ENCODE data around the gene TAF1D. TPM values are rescaled to one million over a fixed set of nuclear protein-coding genes. Genes with fewer than 3 reads are reported as not detected.
A peak's percentile ranks its signal among the peaks of the same experiment; 100 is the strongest.
"Not testable (repeated sequence)": the region's sequence is repeated elsewhere in the genome, so short reads cannot be mapped to it uniquely, and the experiment has no call there.

TAF1D gene
- total RNA-seq, 3 donors from 2014 or later (not counting 1 experiment from before 2014, with no cell fraction given): 76.3 to 110 (median 109) TPM

DNA sequence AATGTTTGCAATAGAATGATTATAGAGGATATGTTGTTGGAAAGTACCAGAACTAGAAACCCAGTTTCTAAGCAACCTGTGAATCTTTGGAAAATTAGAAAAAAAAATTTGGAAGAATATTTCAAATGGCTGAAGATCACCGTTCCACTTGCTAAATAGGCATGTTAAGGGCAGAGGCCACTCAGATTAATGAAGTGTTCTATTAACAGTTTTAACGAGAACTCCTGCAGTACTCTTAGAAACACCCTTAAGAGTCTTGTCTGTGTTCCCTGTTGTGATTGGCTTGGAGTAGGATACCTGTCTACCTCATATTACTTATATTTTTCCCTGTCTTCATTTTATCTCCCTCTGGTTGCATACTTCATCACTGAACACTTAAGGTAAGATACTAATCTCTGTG lies 4.8 kb upstream of the TAF1D start:
- Mint-ChIP-seq H3K36me3 (no peaks in the 10 kb centered on the region), H3K9me3 (no peaks in the 10 kb centered on the region), H3K4me1 (peaks cover 11 to 28% of the 10 kb centered on the region in 2 donors), H3K27ac (no peak overlapping the region), H3K4me3 (no peak overlapping the region), H3K27me3 (ENCODE audit: low read depth in 2 of 2) (no peaks in the 10 kb centered on the region)
- Histone ChIP-seq H3K9me3 (ENCODE audit: control insufficient read depth, insufficient read depth, low read length) (no peaks in the 10 kb centered on the region), H3K4me3 (ENCODE audit: low read length) (no peak overlapping the region), H3K36me3 (ENCODE audit: control insufficient read depth, insufficient read depth, low read length) (peaks cover 6% of the 10 kb centered on the region), H3K27me3 (ENCODE audit: control insufficient read depth, insufficient read depth, low read length) (no peaks in the 10 kb centered on the region), H3K4me1 (ENCODE audit: control insufficient read depth, insufficient read depth, low read length) (peaks cover 9% of the 10 kb centered on the region), H3K27ac (ENCODE audit: low read length) (no peak overlapping the region)
- TF ChIP-seq, protein P1, sequence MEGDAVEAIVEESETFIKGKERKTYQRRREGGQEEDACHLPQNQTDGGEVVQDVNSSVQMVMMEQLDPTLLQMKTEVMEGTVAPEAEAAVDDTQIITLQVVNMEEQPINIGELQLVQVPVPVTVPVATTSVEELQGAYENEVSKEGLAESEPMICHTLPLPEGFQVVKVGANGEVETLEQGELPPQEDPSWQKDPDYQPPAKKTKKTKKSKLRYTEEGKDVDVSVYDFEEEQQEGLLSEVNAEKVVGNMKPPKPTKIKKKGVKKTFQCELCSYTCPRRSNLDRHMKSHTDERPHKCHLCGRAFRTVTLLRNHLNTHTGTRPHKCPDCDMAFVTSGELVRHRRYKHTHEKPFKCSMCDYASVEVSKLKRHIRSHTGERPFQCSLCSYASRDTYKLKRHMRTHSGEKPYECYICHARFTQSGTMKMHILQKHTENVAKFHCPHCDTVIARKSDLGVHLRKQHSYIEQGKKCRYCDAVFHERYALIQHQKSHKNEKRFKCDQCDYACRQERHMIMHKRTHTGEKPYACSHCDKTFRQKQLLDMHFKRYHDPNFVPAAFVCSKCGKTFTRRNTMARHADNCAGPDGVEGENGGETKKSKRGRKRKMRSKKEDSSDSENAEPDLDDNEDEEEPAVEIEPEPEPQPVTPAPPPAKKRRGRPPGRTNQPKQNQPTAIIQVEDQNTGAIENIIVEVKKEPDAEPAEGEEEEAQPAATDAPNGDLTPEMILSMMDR (IDR thresholded peaks at IDR 0.05): no peak
- no peak for ATAC-seq
- 67% methylated on average over 1 of the region's 2 CpGs for WGBS (ENCODE audit: insufficient coverage)
- intact Hi-C loops (cut with micrococcal nuclease): no loop called here
- no peak for DNase-seq

GRCh38 chr11:93745005-93745755 lies 3.9 kb upstream of the TAF1D start:
- H3K9me3 Mint-ChIP-seq; H3K36me3 ChIP-seq (ENCODE audit: control insufficient read depth, insufficient read depth, low read length); H3K27me3 Mint-ChIP-seq (ENCODE audit: low read depth in 2 of 2); H3K27ac ChIP-seq (ENCODE audit: low read length); H3K36me3 Mint-ChIP-seq; H3K4me3 Mint-ChIP-seq; H3K9me3 ChIP-seq (ENCODE audit: control insufficient read depth, insufficient read depth, low read length); DNase-seq; intact Hi-C loops (cut with micrococcal nuclease); H3K27me3 ChIP-seq (ENCODE audit: control insufficient read depth, insufficient read depth, low read length); H3K4me3 ChIP-seq (ENCODE audit: low read length); ATAC-seq: not testable (repeated sequence)
- Mint-ChIP-seq H3K4me1 (peaks cover 21 to 36% of the 10 kb centered on the region in 2 donors), H3K27ac (peak overlapping the region in 1 of 2 donors; percentile 2)
- H3K4me1 ChIP-seq (ENCODE audit: control insufficient read depth, insufficient read depth, low read length): peaks cover 11% of the 10 kb centered on the region
- 77% methylated on average over 9 of the region's 12 CpGs for WGBS (ENCODE audit: insufficient coverage)

- Mint-ChIP-seq H3K27ac (peak overlapping the region in 1 of 2 donors; percentile 2), H3K9me3 (no peaks in the 10 kb centered on the region), H3K4me1 (peaks cover 26 to 42% of the 10 kb centered on the region in 2 donors), H3K4me3 (no peak overlapping the region), H3K27me3 (ENCODE audit: low read depth in 2 of 2) (no peaks in the 10 kb centered on the region), H3K36me3 (no peaks in the 10 kb centered on the region)
- TF ChIP-seq, protein P1 (IDR thresholded peaks at IDR 0.05): no peak
- Histone ChIP-seq H3K4me3 (ENCODE audit: low read length) (no peak overlapping the region), H3K27ac (ENCODE audit: low read length) (no peak overlapping the region), H3K36me3 (ENCODE audit: control insufficient read depth, insufficient read depth, low read length) (peaks cover 3% of the 10 kb centered on the region), H3K27me3 (ENCODE audit: control insufficient read depth, insufficient read depth, low read length) (no peaks in the 10 kb centered on the region), H3K4me1 (ENCODE audit: control insufficient read depth, insufficient read depth, low read length) (peaks cover 16% of the 10 kb centered on the region), H3K9me3 (ENCODE audit: control insufficient read depth, insufficient read depth, low read length) (no peaks in the 10 kb centered on the region)
- intact Hi-C loops (cut with micrococcal nuclease): loop anchor here (5.0 kb wide), 1 partner anchor 383 kb away; the partner anchor contains the start of gene PANX1
- no peak for DNase-seq
- no peak for ATAC-seq
- 85% methylated on average over 7 of the region's 7 CpGs for WGBS (ENCODE audit: insufficient coverage)
Observed at GRCh38 chr11:93744669-93745004, 3.3 kb upstream of the TAF1D start.

DNA sequence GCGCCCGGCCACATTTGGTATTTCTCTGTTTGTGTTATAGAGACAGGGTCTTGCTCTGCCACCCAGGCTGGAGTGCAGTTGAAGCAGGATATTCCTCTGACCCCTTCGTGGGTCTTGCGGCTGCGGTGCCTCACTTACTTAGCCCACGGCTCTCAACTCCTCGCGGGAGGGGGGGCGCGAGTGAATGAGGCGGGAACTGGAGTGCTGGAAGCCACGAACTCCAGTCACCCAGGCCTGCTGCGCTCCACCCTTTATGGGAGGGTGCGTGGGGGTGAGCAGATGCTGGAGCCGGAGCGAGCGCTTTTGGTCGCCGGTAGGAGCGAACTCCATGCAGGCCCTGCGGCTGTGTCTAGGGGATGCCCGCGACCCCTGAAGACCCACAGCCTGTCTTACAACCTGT lies 2.0 kb upstream of the TAF1D start:
- Mint-ChIP-seq H3K9me3 (no peaks in the 10 kb centered on the region), H3K4me1 (peaks cover 40 to 55% of the 10 kb centered on the region in 2 donors), H3K4me3 (peak overlapping the region; percentile 98), H3K36me3 (no peaks in the 10 kb centered on the region), H3K27ac (peak overlapping the region; percentile 51 to 69), H3K27me3 (ENCODE audit: low read depth in 2 of 2) (no peaks in the 10 kb centered on the region)
- H3K4me3 ChIP-seq (ENCODE audit: low read length): no peak overlapping the region
- H3K9me3 ChIP-seq (ENCODE audit: control insufficient read depth, insufficient read depth, low read length): no peaks in the 10 kb centered on the region
- peaks cover 15% of the 10 kb centered on the region for H3K36me3 ChIP-seq (ENCODE audit: control insufficient read depth, insufficient read depth, low read length)
- peaks cover 19% of the 10 kb centered on the region for H3K4me1 ChIP-seq (ENCODE audit: control insufficient read depth, insufficient read depth, low read length)
- WGBS (ENCODE audit: insufficient coverage): 94% methylated on average over 23 of the region's 23 CpGs
- ATAC-seq (no peak), DNase-seq (no peak)
- no peak overlapping the region for H3K27ac ChIP-seq (ENCODE audit: low read length)
- intact Hi-C loops (cut with micrococcal nuclease): loop anchor here (5.0 kb wide), 1 partner anchor 384 kb away; the partner anchor contains the start of gene PANX1
- TF ChIP-seq, protein P1 (IDR thresholded peaks at IDR 0.05): no peak
- H3K27me3 ChIP-seq (ENCODE audit: control insufficient read depth, insufficient read depth, low read length): no peaks in the 10 kb centered on the region

All from natural killer cell (primary cell).